GM20431 (cell line): ENCODE measurements around the gene ZNF236.

Source experiments
- in situ Hi-C: fragments of 300-500 bp; cut with MseI, MboI; formaldehyde crosslinking; loops from one replicate; pipeline ENCODE4 v1.15.0; 2020; ENCODE audit warnings: low sequenced_read_pairs; ENCODE audit not compliant: unreplicated experiment

The ZNF236 gene

DNA sequence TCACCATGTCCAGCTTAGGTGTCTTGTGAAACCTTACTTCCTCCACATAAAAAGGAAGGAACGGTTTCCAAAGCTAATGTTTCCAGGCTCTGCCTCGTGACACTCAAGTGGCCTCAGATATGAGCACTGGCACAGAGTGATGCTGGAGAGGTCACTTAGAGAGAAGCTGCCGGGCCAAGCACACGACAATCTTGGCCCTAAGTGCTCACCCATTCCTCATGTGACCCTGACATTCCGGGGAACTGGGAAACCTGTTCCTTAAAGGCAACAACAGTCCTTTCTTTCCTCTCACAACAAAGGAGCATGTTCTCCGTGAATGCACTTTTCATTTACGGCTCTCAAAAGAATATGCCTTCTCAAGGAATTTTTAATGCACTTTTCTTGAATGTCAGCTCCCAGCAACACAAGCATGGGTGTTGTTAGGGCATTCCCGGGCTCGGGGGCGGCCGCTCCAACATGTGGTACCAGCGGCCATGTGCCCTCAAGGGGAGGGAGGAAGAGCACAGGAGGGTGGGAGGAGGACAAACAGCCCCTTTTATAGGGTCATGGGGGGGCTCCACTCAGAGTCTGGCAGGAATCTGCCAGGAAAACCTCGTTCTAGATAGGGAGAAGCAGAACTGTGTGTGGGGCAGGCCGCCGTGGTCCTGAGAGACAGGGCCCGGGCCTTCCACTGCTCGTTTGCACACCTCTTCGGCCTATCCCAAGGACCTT lies 191.6 kb downstream of the ZNF236 start:
- in situ Hi-C loops: loop anchor here (25.0 kb wide), 1 partner anchor 623 kb away; no protein-coding TSS in a partner anchor

DNA sequence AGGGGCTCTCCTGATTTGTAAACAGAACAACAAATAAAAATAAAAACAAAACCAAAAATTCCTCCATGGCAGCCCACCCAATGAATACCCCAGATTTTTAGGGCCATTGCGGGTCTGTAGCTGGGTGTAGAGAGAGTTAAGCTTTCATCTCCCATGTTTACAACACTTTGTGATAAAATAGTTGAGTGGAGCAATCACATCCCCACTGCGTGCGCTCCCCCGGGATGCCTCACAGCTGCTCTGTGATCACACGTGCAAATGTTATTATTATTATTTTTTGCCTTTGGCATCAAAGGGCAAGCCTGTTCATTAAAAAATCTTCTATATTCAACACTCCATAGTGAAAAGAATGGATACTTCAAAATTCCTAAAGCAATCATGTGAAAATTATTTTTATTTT lies 192.2 kb downstream of the ZNF236 start:
- in situ Hi-C loops: loop anchor here (25.0 kb wide), 1 partner anchor 623 kb away; no protein-coding TSS in a partner anchor

DNA sequence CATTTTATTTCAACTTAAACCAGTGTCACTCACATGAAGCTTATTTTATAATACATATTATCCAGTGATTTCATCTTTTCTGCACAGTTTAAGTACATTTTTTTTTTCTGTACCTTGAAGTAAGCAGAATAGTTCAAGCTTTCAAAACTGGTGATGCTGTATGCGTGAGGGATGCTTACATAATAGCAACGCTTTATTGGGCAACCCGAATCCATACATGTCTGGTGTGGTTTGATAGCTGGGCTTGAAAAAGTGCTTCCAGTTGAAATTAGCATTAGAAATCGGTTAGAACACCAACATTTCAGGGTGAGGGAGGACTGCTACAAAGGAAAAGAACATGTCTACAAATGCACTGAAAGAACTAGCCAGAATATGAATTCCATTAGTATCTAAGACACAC lies 192.8 kb downstream of the ZNF236 start:
- in situ Hi-C loops: loop anchor here (25.0 kb wide), 1 partner anchor 622 kb away; no protein-coding TSS in a partner anchor

DNA sequence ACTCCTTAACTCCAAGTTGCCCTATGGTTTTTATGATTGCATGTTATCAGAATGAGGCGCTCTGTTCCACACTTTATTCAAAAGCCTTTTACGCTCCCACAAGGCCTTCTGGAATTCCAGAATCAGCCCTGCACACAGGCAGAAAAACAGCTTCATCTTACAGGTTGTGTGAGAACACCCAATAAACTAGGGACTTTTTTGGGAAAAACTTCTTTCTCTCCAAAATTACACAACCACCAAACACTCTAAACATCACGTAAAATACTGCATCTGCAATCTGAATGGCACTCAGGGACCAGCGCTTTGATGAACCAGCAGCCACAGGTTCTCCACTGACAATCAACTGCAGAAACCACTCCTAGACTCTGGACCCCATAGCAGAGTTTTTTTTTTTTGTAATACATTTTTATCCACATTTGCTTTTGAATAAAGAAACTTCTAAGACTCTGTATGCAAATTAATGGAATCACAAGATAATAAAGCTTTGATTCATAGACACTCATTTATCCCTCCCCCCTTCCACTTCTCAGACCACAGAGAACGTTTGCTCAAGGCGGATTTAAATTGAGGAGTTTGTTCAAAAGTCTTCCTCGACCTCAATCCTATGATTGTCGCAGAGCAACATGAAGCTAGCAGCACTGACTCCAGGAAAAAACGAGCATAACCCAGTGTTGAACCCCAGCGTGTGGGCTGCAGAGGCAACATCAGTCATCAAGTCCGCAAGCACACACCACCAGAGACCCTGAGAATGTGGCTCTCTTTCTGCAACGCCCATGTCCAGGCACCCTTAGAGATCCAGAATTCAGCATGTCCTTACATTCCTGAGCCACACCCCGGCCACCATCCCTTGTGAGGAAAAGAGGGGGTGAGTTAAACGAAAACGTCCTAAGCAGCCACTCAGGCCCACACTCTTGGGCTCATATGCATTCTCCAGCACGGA lies 193.7 kb downstream of the ZNF236 start:
- in situ Hi-C loops: loop anchor here (25.0 kb wide), 1 partner anchor 621 kb away; no protein-coding TSS in a partner anchor

DNA sequence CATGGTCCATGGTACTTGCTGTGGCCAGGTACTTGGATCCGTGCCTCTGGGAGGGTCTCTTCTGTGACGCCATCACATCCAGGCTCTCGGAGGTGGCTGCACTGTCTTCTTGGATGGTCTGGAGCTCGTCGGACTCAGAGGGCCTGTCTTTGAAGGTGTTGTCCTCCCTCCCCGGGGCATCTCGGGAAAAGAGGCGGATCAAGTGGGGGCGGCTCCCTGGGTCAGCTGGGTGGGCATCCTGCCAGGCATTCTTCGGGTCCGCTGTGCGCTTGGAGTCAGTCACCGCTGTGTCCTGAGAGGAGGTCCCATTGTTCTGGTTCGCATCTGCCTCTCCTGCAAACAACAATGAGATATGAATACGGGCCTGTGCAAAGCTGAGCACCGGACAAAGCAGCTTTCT lies 194.6 kb downstream of the ZNF236 start:
- in situ Hi-C loops: loop anchor here (25.0 kb wide), 1 partner anchor 620 kb away; no protein-coding TSS in a partner anchor

DNA sequence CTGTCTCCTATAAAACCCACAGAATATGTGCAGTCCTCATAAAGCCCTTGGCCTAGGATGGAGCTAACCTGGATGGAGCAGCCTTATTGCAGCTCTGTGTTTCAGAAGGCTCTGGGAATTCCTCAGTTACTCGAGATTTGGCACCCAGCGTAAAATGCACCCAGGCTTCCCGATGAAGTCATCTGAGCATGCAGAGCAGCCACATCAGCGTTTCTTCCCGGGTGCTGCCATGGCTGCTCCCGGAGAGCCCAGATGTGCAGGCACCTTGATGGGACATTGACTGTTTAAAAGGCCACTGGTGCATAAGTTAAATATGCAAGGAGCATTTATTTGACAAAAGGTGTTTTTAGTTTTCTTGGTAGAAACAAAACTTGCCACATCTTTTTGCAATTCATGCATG lies 195.0 kb downstream of the ZNF236 start:
- in situ Hi-C loops: loop anchor here (25.0 kb wide), 1 partner anchor 620 kb away; no protein-coding TSS in a partner anchor

DNA sequence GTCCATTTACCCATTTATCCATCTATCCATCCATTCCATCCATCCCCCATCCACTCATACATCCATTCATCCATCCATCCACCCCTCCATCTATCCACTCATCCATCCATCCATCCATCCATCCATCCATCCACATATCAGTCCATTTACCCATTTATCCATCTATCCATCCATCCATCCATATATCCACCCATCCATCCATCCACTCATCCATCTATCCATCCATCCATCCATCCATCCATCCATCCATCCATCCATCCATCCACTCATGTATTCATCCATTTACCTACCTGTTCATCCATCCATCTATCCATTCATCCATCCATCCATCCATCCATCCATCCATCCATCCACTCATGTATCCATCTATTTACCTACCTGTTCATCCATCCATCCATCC lies 196.3 kb downstream of the ZNF236 start:
- in situ Hi-C loops: loop anchor here (25.0 kb wide), 1 partner anchor 619 kb away; no protein-coding TSS in a partner anchor

DNA sequence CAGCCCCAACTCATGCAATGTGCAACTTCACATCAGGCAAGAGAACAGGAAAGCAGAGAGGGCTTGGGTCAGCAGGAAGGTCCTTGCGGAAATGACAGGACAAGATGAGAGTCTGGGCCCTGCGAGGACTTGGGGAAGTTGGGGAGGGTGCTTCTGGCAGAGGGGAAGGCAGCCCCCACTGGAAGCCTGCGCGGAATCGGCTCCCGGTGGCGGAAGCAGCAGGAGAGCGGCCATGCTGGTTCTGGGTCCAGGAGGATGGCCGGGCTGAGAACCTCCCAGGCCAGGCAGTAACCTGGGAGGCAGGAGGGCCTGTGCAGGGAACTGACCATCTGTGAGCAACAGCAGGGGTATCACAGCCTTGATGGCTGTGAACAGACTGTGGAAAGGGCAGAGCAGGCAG lies 197.3 kb downstream of the ZNF236 start:
- in situ Hi-C loops: loop anchor here (25.0 kb wide), 1 partner anchor 618 kb away; no protein-coding TSS in a partner anchor
